HG02981 (cell line): ENCODE results near the gene ARID1B.
"Not testable (repeated sequence)": the region's sequence is repeated elsewhere in the genome, so short reads cannot be mapped to it uniquely, and the experiment has no call there.

Experiments used
- ATAC-seq: cut with Tn5 transposase; IDR thresholded peaks from one replicate; pipeline ENCODE4 v1.9.1; 2021; ENCODE audit warnings: mild to moderate bottlenecking, moderate library complexity; ENCODE audit not compliant: unreplicated experiment

ARID1B gene

DNA sequence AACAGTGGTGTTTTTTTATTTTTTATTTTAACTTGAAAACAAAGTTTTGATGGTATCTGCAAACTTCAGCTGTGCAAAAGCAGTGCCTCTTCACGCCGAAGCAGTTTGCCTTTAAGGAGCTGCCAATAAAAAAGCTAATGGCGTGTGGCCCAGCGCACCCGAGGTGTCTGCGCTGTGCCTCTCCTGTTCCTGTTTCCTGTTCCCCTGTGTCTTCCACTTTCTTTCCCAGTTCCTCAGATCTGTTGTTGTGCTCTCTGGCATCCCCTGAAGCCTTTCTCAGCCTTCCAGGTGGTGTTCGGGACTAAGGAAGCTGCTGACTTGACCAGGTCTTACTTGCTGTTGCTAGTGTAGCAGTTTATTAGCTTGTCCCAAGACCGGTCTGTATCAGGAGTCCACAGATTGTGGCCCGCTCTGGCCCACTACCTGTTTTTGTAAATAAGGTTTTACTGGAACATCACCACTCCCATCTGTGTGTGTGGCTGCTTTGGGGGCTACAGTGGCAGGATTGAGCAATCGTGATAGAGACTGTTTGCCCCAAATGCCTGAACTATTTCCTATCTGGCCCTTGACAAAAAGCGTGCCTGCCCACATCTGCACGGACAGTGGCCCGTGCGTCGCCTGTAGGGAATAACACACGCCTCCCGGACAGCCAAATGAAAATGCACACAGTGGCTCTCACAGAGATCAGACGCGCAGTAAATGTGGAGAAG is 367.8 kb downstream of the ARID1B start:
- no peak for ATAC-seq

- ATAC-seq = no peak
Observed at GRCh38 chr6:157145656-157146285, 368.6 kb downstream of the ARID1B start.

DNA sequence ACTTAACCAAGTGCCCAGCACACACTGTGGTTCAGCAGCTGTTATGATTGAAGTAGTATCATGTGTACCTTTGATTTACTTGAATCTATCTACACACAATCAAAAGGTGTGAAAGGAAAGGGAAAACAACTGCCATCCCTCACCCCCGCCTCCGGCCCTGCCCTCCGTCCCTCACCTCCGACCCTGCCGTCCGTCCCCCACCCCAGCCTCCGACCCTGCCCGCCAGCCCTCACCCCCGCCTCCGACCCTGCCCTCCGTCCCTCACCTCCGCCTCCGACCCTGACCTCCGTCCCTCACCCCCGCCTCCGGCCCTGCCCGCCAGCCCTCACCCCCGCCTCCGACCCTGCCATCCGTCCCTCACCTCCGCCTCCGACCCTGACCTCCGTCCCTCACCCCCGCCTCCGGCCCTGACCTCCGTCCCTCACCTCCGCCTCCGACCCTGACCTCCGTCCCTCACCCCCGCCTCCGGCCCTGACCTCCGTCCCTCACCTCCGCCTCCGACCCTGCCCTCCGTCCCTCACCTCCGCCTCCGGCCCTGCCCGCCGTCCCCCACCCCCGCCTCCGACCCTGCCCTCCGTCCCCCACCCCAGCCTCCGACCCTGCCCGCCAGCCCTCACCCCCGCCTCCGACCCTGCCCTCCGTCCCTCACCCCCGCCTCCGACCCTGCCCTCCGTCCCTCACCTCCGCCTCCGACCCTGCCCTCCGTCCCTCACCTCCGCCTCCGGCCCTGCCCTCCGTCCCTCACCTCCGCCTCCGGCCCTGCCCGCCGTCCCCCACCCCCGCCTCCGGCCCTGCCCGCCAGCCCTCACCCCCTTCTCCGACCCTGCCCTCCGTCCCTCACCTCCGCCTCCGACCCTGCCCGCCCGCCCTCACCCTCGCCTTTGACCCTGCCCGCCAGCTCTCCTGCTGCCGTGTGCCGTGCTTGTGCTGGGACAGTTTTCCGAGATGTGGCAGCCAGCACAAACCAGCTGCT is 370.2 kb downstream of the ARID1B start:
- ATAC-seq = not testable (repeated sequence)

- ATAC-seq = no peak
Observed at GRCh38 chr6:157148391-157149323, 371.5 kb downstream of the ARID1B start.

GRCh38 chr6:157150076-157150475 is 372.9 kb downstream of the ARID1B start:
- ATAC-seq = no peak

GRCh38 chr6:157151029-157151428 is 373.9 kb downstream of the ARID1B start:
- no peak for ATAC-seq

GRCh38 chr6:157151989-157152388 is 374.8 kb downstream of the ARID1B start:
- ATAC-seq = no peak

DNA sequence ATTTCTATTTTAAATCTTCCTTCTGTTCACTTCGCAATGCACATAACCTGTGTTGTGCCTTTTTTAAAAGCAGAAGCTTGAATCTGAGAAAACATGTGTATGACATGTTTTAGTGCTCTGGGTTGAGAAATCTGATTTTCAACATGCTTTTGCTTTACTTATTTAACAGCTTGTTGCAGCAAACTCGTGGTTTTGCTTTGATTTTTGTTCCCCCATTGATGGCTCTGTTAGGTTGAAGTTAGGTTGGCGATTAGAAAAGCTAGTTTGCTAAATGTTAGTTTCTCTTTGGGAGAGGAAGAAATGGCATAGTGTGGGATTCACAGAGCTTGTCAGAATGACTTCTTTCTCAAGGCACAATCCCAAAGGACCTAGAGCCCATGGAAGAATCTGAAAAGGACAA is 375.4 kb downstream of the ARID1B start:
- no peak for ATAC-seq

DNA sequence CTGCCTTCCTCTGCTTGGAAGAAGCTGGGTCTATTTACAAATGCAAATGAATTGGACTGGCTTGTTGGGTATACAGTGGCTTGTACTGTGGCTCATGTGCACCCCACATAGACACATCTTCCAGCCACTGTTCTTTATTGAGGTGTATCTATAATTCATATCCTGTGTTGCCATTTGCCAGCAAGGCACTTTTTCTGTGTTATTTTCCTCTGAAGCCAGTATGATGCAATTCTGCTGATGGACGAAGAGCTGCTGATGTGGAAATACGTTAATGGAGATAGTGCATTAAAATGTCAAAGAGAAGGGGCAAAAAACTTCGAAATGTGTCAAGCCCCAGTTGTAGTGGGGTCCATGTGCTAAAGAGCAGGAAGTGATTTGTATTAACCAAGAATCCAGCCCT is 378.6 kb downstream of the ARID1B start:
- no peak for ATAC-seq

GRCh38 chr6:157157258-157157657 is 380.1 kb downstream of the ARID1B start:
- ATAC-seq = no peak

GRCh38 chr6:157158456-157158855 is 381.3 kb downstream of the ARID1B start:
- ATAC-seq = no peak

DNA sequence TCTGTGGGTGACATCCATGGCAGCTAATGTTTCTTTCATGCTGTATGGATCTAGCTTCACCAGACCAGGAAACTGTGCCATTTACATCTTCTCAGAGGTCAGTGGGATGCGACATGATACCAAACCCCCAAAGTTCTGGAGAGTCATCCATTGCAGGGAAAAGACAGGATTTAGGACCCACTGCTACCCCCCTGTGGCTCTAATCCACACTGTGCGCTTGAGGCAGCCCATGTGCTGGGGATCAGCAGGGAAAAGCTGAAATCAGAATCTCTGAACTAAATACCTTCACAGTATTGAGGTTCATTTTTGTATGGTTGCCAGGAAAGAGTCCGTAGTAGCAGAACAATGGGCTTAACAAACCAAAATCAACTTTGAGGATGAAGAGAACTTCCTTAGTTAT is 381.7 kb downstream of the ARID1B start:
- no peak for ATAC-seq

DNA sequence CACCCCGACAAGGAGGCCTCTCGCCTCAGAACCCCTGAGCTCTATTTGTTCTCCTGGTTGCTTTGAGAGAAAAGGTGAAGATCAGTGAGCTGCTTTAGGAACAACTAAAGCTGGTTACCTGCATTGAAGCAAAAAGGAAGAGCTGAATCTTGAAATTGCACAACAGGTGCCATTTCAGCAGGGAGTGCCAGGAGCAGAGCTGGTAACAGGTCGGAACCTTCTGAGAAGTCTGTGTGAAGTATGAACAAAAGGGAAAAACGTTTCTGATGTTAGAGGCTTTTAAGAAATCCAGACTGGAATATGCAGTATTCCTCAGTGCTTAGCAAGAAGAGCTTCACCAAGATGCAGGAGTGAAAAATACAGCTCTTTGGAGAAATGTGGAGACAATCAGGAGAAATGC is 382.2 kb downstream of the ARID1B start:
- ATAC-seq = no peak

DNA sequence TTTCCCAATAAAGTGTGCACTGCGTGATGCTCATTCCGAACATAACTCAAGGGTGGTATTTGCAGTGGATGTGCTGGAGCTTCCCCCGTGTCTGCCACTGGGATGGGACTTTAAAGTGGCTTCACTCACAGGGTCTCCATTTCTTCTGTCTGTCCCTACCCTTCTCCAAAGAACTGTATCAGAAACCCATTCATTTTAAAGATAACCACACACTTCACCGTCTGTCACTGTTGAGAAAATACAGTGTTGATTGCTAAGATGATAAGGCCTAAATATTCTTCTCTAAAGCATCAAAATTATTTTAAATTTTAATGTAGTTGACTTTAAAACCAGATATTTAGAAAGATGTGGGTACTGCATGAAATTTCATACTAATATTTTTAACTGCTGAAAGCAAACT is 384.7 kb downstream of the ARID1B start:
- no peak for ATAC-seq

- ATAC-seq = no peak
Observed at GRCh38 chr6:157162766-157163433, 385.7 kb downstream of the ARID1B start.

DNA sequence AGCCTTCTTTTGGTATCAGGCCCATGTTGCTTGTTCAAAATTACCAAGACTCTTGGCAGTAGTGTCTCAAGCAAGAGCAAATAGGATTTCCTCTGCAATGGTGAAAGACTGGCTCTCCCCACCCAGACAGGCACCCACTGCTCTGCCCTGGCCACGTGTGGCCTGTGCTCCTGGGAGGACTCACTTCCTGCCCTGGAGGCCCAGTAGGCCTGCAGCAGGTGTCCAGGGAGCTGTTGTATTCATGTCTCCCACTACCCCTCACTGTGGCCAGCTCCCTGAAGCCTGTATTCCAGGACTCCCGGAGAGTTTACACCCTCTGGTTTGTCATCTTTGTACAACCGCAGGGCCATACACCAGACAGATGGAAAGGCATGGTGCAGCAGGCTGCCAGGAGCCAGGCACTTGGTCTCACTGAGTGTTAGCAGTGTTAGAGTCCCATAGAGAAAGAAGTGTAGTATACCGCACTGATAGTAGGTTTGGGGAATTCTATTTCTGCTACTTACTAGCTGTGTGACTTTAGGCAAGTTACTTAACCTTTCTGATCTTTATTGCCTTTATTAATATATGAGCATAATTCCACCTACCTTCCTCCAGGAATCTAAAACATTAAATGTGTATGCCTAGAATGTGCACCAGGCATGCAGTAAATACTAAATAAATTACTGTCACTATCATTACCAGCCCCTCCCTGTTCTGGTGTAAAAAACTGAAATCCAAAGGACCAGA is 386.4 kb downstream of the ARID1B start:
- ATAC-seq = no peak

DNA sequence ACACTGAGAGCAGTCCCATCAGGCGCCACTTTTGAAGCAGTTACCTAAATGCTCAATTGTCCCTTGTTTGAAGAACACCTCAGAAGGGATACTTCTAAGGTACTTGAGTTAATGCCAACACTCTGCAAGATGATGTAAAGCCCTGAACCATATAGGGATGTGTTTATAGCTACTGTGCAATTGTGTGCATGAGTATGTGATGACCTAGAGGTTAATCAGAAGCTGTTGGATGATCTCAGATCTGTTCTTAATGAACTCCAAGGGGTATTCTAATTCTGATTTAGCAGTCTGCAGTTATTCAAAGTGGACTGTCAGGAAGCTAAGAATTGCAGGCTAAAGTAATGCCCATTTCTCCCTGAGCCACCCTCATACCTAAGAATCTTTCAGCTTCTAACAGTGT is 387.8 kb downstream of the ARID1B start:
- ATAC-seq = no peak

DNA sequence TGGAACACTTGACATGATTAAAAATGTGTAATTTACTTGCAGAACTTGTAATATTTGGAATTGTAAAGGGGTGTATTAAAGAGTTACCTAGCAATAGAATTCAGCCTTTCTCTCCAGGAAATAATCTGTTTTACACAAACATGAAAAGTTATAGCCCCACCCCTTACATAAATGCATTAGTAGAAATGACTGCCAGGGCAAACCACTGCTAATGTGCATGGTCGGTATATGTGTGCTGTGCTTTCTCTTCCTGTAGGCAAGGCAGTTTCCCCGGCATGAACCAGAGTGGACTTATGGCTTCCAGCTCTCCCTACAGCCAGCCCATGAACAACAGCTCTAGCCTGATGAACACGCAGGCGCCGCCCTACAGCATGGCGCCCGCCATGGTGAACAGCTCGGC is 389.6 kb downstream of the ARID1B start:
- no peak for ATAC-seq

DNA sequence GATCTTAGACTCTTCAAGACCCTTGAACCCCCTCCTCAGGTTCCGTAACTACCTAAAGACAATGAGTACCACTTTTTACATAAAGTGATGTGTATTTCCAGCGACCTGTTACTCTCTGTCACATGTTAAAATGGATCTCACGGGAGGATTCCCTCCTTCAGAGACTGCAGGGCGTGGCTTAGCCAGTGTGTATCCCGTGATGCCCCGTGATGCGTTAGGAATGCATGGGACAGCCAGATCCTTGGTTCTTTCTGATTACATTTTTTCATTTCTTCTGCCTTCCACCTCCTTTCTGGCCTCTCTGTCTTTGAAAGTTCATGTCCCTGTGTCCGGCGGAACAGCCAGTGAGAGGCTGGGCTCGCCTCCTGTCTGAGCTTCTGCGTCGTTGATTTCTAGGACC is 390.7 kb downstream of the ARID1B start:
- no peak for ATAC-seq
